Spinal cord (tissue), 10 donors: ENCODE results near the gene SYDE1. TPM values are rescaled to one million over a fixed set of nuclear protein-coding genes. Genes with fewer than 3 reads are reported as not detected.
A peak's percentile ranks its signal among the peaks of the same experiment; 100 is the strongest.

Source experiments
- DNase-seq, 6 donors: peaks; one replicate each; pipeline versions ENCODE4 v3.0.0 to v3.0.0-alpha.2; 2013 to 2015; ENCODE audit warnings: low spot score in 6 of 6, low read depth in 4 of 6
- H3K27ac ChIP-seq: one replicate; pipeline ENCODE4 v1.5.1; 2013; ENCODE audit warnings: low read depth, low read length, control low read depth
- H3K27me3 ChIP-seq: one replicate; pipeline ENCODE4 v1.6.1; 2013; ENCODE audit warnings: low read length; ENCODE audit not compliant: control insufficient read depth, insufficient read depth
- H3K36me3 ChIP-seq: one replicate; pipeline ENCODE4 v1.6.1; 2013; ENCODE audit warnings: low read length; ENCODE audit not compliant: control insufficient read depth, insufficient read depth
- H3K4me1 ChIP-seq: one replicate; pipeline ENCODE4 v1.6.1; 2013; ENCODE audit warnings: low read length; ENCODE audit not compliant: control insufficient read depth, insufficient read depth
- H3K4me3 ChIP-seq: one replicate; pipeline ENCODE4 v1.5.1; 2013; ENCODE audit warnings: low read depth, low read length, control low read depth
- H3K9me3 ChIP-seq: one replicate; pipeline ENCODE4 v1.6.1; 2013; ENCODE audit warnings: low read length; ENCODE audit not compliant: control insufficient read depth, insufficient read depth
- whole genome bisulfite sequencing: methylation state at CpG from one replicate; pipeline ENCODE4 v1.1.5; 2013; ENCODE audit warnings: missing lambda C conversion rate; ENCODE audit not compliant: insufficient coverage; 5-methylcytosine and 5-hydroxymethylcytosine counted together
- polyA plus RNA-seq, 2 donors: library from polyadenylated mRNA; unstranded; fragments of 120-200 nt; gene quantifications; one replicate each; pipeline ENCODE4 v1.2.1, GENCODE V29; 2013; ENCODE audit not compliant: insufficient read length in 2 of 2
- total RNA-seq, 2 donors: library from RNA; depleted of rRNA in 1 of 2; stranded (reverse); fragments of 120-200 nt in 1 of 2; fragments of >200 nt in 1 of 2; gene quantifications; one replicate each; pipeline versions ENCODE4 v1.2.3 to v1.2.4, GENCODE V29; 2013 to 2014
- donor health status: healthy.

The SYDE1 gene
- total and polyA plus RNA-seq, 4 donors, result 6.8 to 19.6 (median 12.1) TPM

GRCh38 chr19:15115080-15115479 is 7.9 kb downstream of the SYDE1 start:
- H3K4me1 ChIP-seq, result peaks cover 11% of the 10 kb centered on the region
- no peaks in the 10 kb centered on the region for H3K27me3 ChIP-seq
- H3K9me3 ChIP-seq, result no peaks in the 10 kb centered on the region
- WGBS, result 75% methylated on average over 13 of the region's 13 CpGs
- DNase-seq, result peak in 1 of 6 donors; percentile 45
- H3K27ac ChIP-seq, result no peak overlapping the region
- H3K36me3 ChIP-seq, result peaks cover 98% of the 10 kb centered on the region
- H3K4me3 ChIP-seq, result no peak overlapping the region

GRCh38 chr19:15115762-15116615 is 8.8 kb downstream of the SYDE1 start:
- peaks cover 100% of the 10 kb centered on the region for H3K36me3 ChIP-seq

GRCh38 chr19:15116856-15117255 is 9.7 kb downstream of the SYDE1 start:
- 90% methylated on average over 10 of the region's 12 CpGs for WGBS

More at GRCh38 chr19:15115762-15116615, 8.8 kb downstream of the SYDE1 start:
- no peak overlapping the region for H3K4me3 ChIP-seq
- H3K27me3 ChIP-seq, result no peaks in the 10 kb centered on the region
- DNase-seq, result no peak
- peaks cover 11% of the 10 kb centered on the region for H3K4me1 ChIP-seq
- no peaks in the 10 kb centered on the region for H3K9me3 ChIP-seq
- 88% methylated on average over 17 of the region's 23 CpGs for whole genome bisulfite sequencing
- H3K27ac ChIP-seq, result no peak overlapping the region

GRCh38 chr19:15118248-15118647 is 11.0 kb downstream of the SYDE1 start:
- Histone ChIP-seq H3K4me3 (no peak overlapping the region), H3K9me3 (no peaks in the 10 kb centered on the region), H3K4me1 (peaks cover 16% of the 10 kb centered on the region), H3K36me3 (peaks cover 100% of the 10 kb centered on the region), H3K27me3 (no peaks in the 10 kb centered on the region), H3K27ac (no peak overlapping the region)
- DNase-seq, result no peak
- 94% methylated on average over 2 of the region's 2 CpGs for WGBS

More at GRCh38 chr19:15116856-15117255, 9.7 kb downstream of the SYDE1 start:
- Histone ChIP-seq H3K27ac (no peak overlapping the region), H3K4me3 (no peak overlapping the region), H3K36me3 (peaks cover 100% of the 10 kb centered on the region), H3K9me3 (no peaks in the 10 kb centered on the region), H3K4me1 (peaks cover 11% of the 10 kb centered on the region), H3K27me3 (no peaks in the 10 kb centered on the region)
- no peak for DNase-seq

- Histone ChIP-seq H3K4me3 (no peak overlapping the region), H3K4me1 (peaks cover 23% of the 10 kb centered on the region), H3K36me3 (peaks cover 100% of the 10 kb centered on the region), H3K9me3 (no peaks in the 10 kb centered on the region), H3K27ac (no peak overlapping the region), H3K27me3 (no peaks in the 10 kb centered on the region)
- 95% methylated on average over 18 of the region's 20 CpGs for WGBS
- no peak for DNase-seq
Measured at GRCh38 chr19:15118789-15119494, 11.7 kb downstream of the SYDE1 start.

GRCh38 chr19:15120135-15121026 is 13.2 kb downstream of the SYDE1 start:
- no peak overlapping the region for H3K4me3 ChIP-seq
- no peaks in the 10 kb centered on the region for H3K9me3 ChIP-seq
- no peak overlapping the region for H3K27ac ChIP-seq
- WGBS, result 97% methylated on average over 13 of the region's 14 CpGs
- H3K4me1 ChIP-seq, result peaks cover 32% of the 10 kb centered on the region
- peaks cover 87% of the 10 kb centered on the region for H3K36me3 ChIP-seq
- no peak for DNase-seq
- H3K27me3 ChIP-seq, result no peaks in the 10 kb centered on the region

- Histone ChIP-seq H3K4me3 (no peak overlapping the region), H3K9me3 (no peaks in the 10 kb centered on the region), H3K4me1 (peaks cover 27% of the 10 kb centered on the region), H3K27me3 (no peaks in the 10 kb centered on the region), H3K36me3 (peaks cover 66% of the 10 kb centered on the region), H3K27ac (no peak overlapping the region)
- DNase-seq, result no peak
- 95% methylated on average over 18 of the region's 21 CpGs for WGBS
Measured at GRCh38 chr19:15122331-15123030, 15.3 kb downstream of the SYDE1 start.

- Histone ChIP-seq H3K9me3 (no peaks in the 10 kb centered on the region), H3K4me1 (peaks cover 27% of the 10 kb centered on the region), H3K27ac (no peak overlapping the region), H3K27me3 (no peaks in the 10 kb centered on the region), H3K4me3 (no peak overlapping the region), H3K36me3 (peaks cover 58% of the 10 kb centered on the region)
- 97% methylated on average over 21 of the region's 22 CpGs for WGBS
- DNase-seq, result no peak
Measured at GRCh38 chr19:15123031-15123890, 16.1 kb downstream of the SYDE1 start.
